HepG2 (cell line): ENCODE results near the gene PTPRM. TPM values are rescaled to one million over a fixed set of nuclear protein-coding genes. Genes with fewer than 3 reads are reported as not detected.

Experiments
- ATF3 ChIP-seq: sonication (generic); formaldehyde crosslinking; IDR thresholded peaks from 2 replicates; pipeline ENCODE4 v1.4.0; 2020; ENCODE audit warnings: missing genetic modification reagents
- BRD4 ChIP-seq: sonication (generic); formaldehyde crosslinking; IDR thresholded peaks from 2 replicates; pipeline ENCODE4 v1.4.0; 2020; ENCODE audit warnings: missing genetic modification reagents
- ELF3 ChIP-seq: IDR thresholded peaks from 2 replicates; pipeline ENCODE4 v1.6.1; 2016; ENCODE audit warnings: missing genetic modification reagents, missing compliant biosample characterization
- ETV5 ChIP-seq: IDR thresholded peaks from 2 replicates; pipeline ENCODE4 v1.6.1; 2018; ENCODE audit warnings: missing biosample characterization, missing genetic modification reagents, inconsistent platforms, borderline replicate concordance
- FOXO4 ChIP-seq: sonication (generic); formaldehyde crosslinking; conservative IDR thresholded peaks from 2 replicates; pipeline ENCODE4 v1.8.1; 2023; ENCODE audit warnings: missing genetic modification reagents
- HNF1B ChIP-seq: sonication (generic); formaldehyde crosslinking; IDR thresholded peaks from 2 replicates; pipeline ENCODE4 v1.5.1; 2020; ENCODE audit warnings: mild to moderate bottlenecking, moderate library complexity, missing genetic modification reagents
- KDM6A ChIP-seq: IDR thresholded peaks from 2 replicates; pipeline ENCODE4 v1.6.1; 2016; ENCODE audit warnings: low read depth
- KMT2B ChIP-seq: IDR thresholded peaks from 2 replicates; pipeline ENCODE4 v1.6.1; 2016; ENCODE audit warnings: missing genetic modification reagents, missing compliant biosample characterization
- MEF2D ChIP-seq: sonication (generic); formaldehyde crosslinking; IDR thresholded peaks from 2 replicates; pipeline ENCODE4 v1.5.1; 2020; ENCODE audit warnings: mild to moderate bottlenecking, missing genetic modification reagents
- PRDM15 ChIP-seq: sonication (generic); formaldehyde crosslinking; IDR thresholded peaks from 2 replicates; pipeline ENCODE4 v1.4.0; 2020; ENCODE audit warnings: missing genetic modification reagents
- RARA ChIP-seq: IDR thresholded peaks from 2 replicates; pipeline ENCODE4 v1.6.1; 2016; ENCODE audit warnings: missing genetic modification reagents, missing compliant biosample characterization
- RARG ChIP-seq: sonication (generic); formaldehyde crosslinking; IDR thresholded peaks from 2 replicates; pipeline ENCODE4 v1.4.0; 2020; ENCODE audit warnings: low read depth, mild to moderate bottlenecking, missing genetic modification reagents
- SSRP1 ChIP-seq: IDR thresholded peaks from 2 replicates; pipeline ENCODE4 v1.6.1; 2016; ENCODE audit warnings: control low read depth
- TBP ChIP-seq: sonication (generic); formaldehyde crosslinking; IDR thresholded peaks from 2 replicates; pipeline ENCODE4 v1.5.0; 2020; ENCODE audit warnings: missing genetic modification reagents
- TEAD3 ChIP-seq: optimal IDR thresholded peaks from 2 replicates; pipeline ENCODE3; 2016; ENCODE audit warnings: borderline replicate concordance
- ZBTB10 ChIP-seq: sonication (generic); formaldehyde crosslinking; IDR thresholded peaks from 2 replicates; pipeline ENCODE4 v1.4.0; 2020; ENCODE audit warnings: missing genetic modification reagents, borderline replicate concordance
- ZBTB43 ChIP-seq: sonication (generic); formaldehyde crosslinking; conservative IDR thresholded peaks from 2 replicates; pipeline ENCODE4 v1.4.0; 2020; ENCODE audit warnings: missing genetic modification reagents
- ZFAT ChIP-seq: sonication (generic); formaldehyde crosslinking; conservative IDR thresholded peaks from 2 replicates; pipeline ENCODE4 v1.8.1; 2023; ENCODE audit warnings: missing genetic modification reagents, inconsistent platforms
- ZNF234 ChIP-seq: sonication (generic); formaldehyde crosslinking; conservative IDR thresholded peaks from 2 replicates; pipeline ENCODE4 v1.5.1; 2020; ENCODE audit warnings: mild to moderate bottlenecking, missing genetic modification reagents
- ZNF34 ChIP-seq: sonication (generic); formaldehyde crosslinking; IDR thresholded peaks from 2 replicates; pipeline ENCODE4 v1.4.0; 2020; ENCODE audit warnings: mild to moderate bottlenecking, missing genetic modification reagents, borderline replicate concordance
- polyA plus RNA-seq, 8 experiments: library from polyadenylated mRNA; depleted of rRNA in 3 of 8; stranded (reverse) in 7 of 8; unstranded in 1 of 8; fragments of >200 nt; fragmentation: Illumina TruSeq in 4 of 8; extraction: Trizol in 4 of 8; gene quantifications; 2 replicates each; pipeline versions ENCODE4 v1.2.1 to v1.2.3, GENCODE V29; 2011 to 2016; ENCODE audit warnings: low read depth in 4 of 8, missing spikeins in 1 of 8, mixed read lengths in 1 of 8; ENCODE audit not compliant: insufficient read depth in 1 of 8
- total RNA-seq, 5 experiments: library from RNA; depleted of rRNA; stranded (reverse); fragments of >200 nt; fragmentation: Illumina TruSeq; extraction: Trizol; gene quantifications; 2 replicates each; pipeline ENCODE4 v1.2.3, GENCODE V29; 2016; ENCODE audit warnings: low read depth in 1 of 5

The PTPRM gene
- total and polyA plus RNA-seq, 2 of the 13 experiments (the other 11 are each of a cell fraction or from before 2014, with no cell fraction given): 12.6 to 108 TPM

GRCh38 chr18:7626922-7627440, 59.9 kb downstream of the PTPRM start (continued):
- 0 out of 2 replicates have a peak, but pooled peaks have one; percentile 11 for TF ChIP-seq HNF1B
- no peak for TF ChIP-seq ELF3 (CRISPR knock-in tag)
- TF ChIP-seq PRDM15 (CRISPR knock-in tag): no peak
- TF ChIP-seq ZNF234 (CRISPR knock-in tag): no peak
- peak; percentile 70; the same call in 1 of the 2 replicates for TF ChIP-seq ZBTB43 (CRISPR knock-in tag)
- TF ChIP-seq RARG (CRISPR knock-in tag): no peak
- no peak for TF ChIP-seq KMT2B
- TF ChIP-seq ETV5 (CRISPR knock-in tag): peak; percentile 28; the same call in 1 of the 2 replicates
- no peak for TF ChIP-seq KDM6A (CRISPR knock-in tag)
- TF ChIP-seq ZNF34: no peak
- TF ChIP-seq RARA (CRISPR knock-in tag): no peak; the same call in 1 of the 2 replicates
- no peak for TF ChIP-seq ZBTB10 (CRISPR knock-in tag)
- TF ChIP-seq ZFAT (CRISPR knock-in tag): no peak
- peak; percentile 10; the same call in 1 of the 2 replicates for TF ChIP-seq MEF2D
- TF ChIP-seq TEAD3 (CRISPR knock-in tag): peak; percentile 42
- no peak for TF ChIP-seq TBP
- peak; percentile 70 for TF ChIP-seq ATF3 (CRISPR knock-in tag)
- TF ChIP-seq FOXO4 (CRISPR knock-in tag): no peak
- no peak for TF ChIP-seq SSRP1 (CRISPR knock-in tag)
- no peak for TF ChIP-seq BRD4 (CRISPR knock-in tag)
